HEK293T (cell line): ENCODE measurements around the gene COBLL1.

Experiments used
- CTCF ChIA-PET: fragments of 350-600 bp; formaldehyde crosslinking; extraction: SDS; loops from one replicate; lab custom pipeline; 2021; ENCODE audit warnings: antibody characterized with exemption, inconsistent platforms; lab: Yijun Ruan, JAX
- POLR2A ChIA-PET: fragments of 350-600 bp; formaldehyde crosslinking; extraction: SDS; loops from one replicate; lab custom pipeline; 2020; ENCODE audit warnings: antibody characterized with exemption, inconsistent platforms; lab: Yijun Ruan, JAX
- DNase-seq: peaks from one replicate; pipeline ENCODE4 v3.0.0; 2012; ENCODE audit warnings: mixed read lengths; ENCODE audit errors: extremely low spot score
- ARNT ChIP-seq: fragments of 450-650 bp; IDR thresholded peaks from 2 replicates; pipeline ENCODE4 v1.6.1; 2017; ENCODE audit warnings: mild to moderate bottlenecking
- BHLHE40 ChIP-seq: fragments of 450-650 bp; IDR thresholded peaks from 2 replicates; pipeline ENCODE4 v1.6.1; 2016; ENCODE audit warnings: mild to moderate bottlenecking, moderate library complexity, borderline replicate concordance
- CTBP1 ChIP-seq: fragments of 450-650 bp; IDR thresholded peaks from 2 replicates; pipeline ENCODE4 v1.6.1; 2016; ENCODE audit warnings: borderline replicate concordance
- ELF4 ChIP-seq: fragments of 450-650 bp; IDR thresholded peaks from 2 replicates; pipeline ENCODE4 v1.6.1; 2017; ENCODE audit warnings: antibody characterized with exemption
- FOXA1 ChIP-seq: fragments of 450-650 bp; IDR thresholded peaks from 2 replicates; pipeline ENCODE4 v1.6.1; 2016; ENCODE audit warnings: mild to moderate bottlenecking
- FOXK2 ChIP-seq: fragments of 450-650 bp; IDR thresholded peaks from 2 replicates; pipeline ENCODE4 v1.6.1; 2016; ENCODE audit warnings: mild to moderate bottlenecking
- FOXM1 ChIP-seq: fragments of 450-650 bp; IDR thresholded peaks from 2 replicates; pipeline ENCODE4 v1.6.1; 2017; ENCODE audit warnings: mild to moderate bottlenecking, borderline replicate concordance
- HDGF ChIP-seq: fragments of 450-650 bp; IDR thresholded peaks from 2 replicates; pipeline ENCODE4 v1.6.1; 2017; ENCODE audit warnings: antibody characterized with exemption, borderline replicate concordance
- L3MBTL2 ChIP-seq: fragments of 450-650 bp; conservative IDR thresholded peaks from 2 replicates; pipeline ENCODE4 v1.6.1; 2016; ENCODE audit warnings: mild to moderate bottlenecking
- LEF1 ChIP-seq: fragments of 450-650 bp; IDR thresholded peaks from 2 replicates; pipeline ENCODE4 v1.6.1; 2017; ENCODE audit warnings: mild to moderate bottlenecking, borderline replicate concordance
- NFRKB ChIP-seq: fragments of 450-650 bp; IDR thresholded peaks from 2 replicates; pipeline ENCODE4 v1.6.1; 2016; ENCODE audit warnings: mild to moderate bottlenecking, moderate library complexity
- PKNOX1 ChIP-seq: fragments of 450-650 bp; IDR thresholded peaks from 2 replicates; pipeline ENCODE4 v1.6.1; 2016
- SP1 ChIP-seq: fragments of 450-650 bp; IDR thresholded peaks from 2 replicates; pipeline ENCODE4 v1.6.1; 2017
- SUZ12 ChIP-seq: fragments of 450-650 bp; IDR thresholded peaks from 2 replicates; pipeline ENCODE4 v1.6.1; 2016; ENCODE audit warnings: mild to moderate bottlenecking
- TARDBP ChIP-seq: fragments of 450-650 bp; IDR thresholded peaks from 2 replicates; pipeline ENCODE4 v1.6.1; 2016
- ZNF384 ChIP-seq: fragments of 450-650 bp; IDR thresholded peaks from 2 replicates; pipeline ENCODE4 v1.6.1; 2016

The COBLL1 gene

GRCh38 chr2:164808776-164809175 lies 32.8 kb downstream of the COBLL1 start:
- TF ChIP-seq ZNF384, result no peak
- TF ChIP-seq FOXK2, result no peak
- TF ChIP-seq L3MBTL2, result no peak
- no peak for TF ChIP-seq FOXA1
- TF ChIP-seq HDGF, result no peak
- TF ChIP-seq SP1, result no peak
- no peak for TF ChIP-seq FOXM1
- no peak for TF ChIP-seq ELF4
- TF ChIP-seq TARDBP, result no peak
- no peak for TF ChIP-seq PKNOX1
- no peak for TF ChIP-seq NFRKB
- no peak for TF ChIP-seq SUZ12
- DNase-seq, result no peak
- POLR2A ChIA-PET, result no interaction called here
- CTCF ChIA-PET, result no interaction called here

- POLR2A ChIA-PET, result no interaction called here
- no peak for DNase-seq
These were observed 37.7 kb downstream of the COBLL1 start for GRCh38 chr2:164803776-164804466.

GRCh38 chr2:164802095-164802707 lies 39.4 kb downstream of the COBLL1 start:
- TF ChIP-seq PKNOX1 (no peak), CTBP1 (no peak), LEF1 (no peak), SUZ12 (no peak), ZNF384 (no peak), SP1 (no peak), ARNT (no peak), L3MBTL2 (no peak)
- no peak for DNase-seq
- ChIA-PET POLR2A (no interaction called here), CTCF (no interaction called here)

More at GRCh38 chr2:164803776-164804466, 37.7 kb downstream of the COBLL1 start:
- TF ChIP-seq NFRKB (no peak), SUZ12 (no peak), ZNF384 (no peak), BHLHE40 (no peak), FOXA1 (no peak), ARNT (no peak), ELF4 (no peak), FOXK2 (no peak)
- CTCF ChIA-PET, result no interaction called here

GRCh38 chr2:164800572-164800971 lies 41.1 kb downstream of the COBLL1 start:
- POLR2A ChIA-PET, result no interaction called here
- DNase-seq, result no peak
- TF ChIP-seq NFRKB (no peak), TARDBP (no peak), FOXM1 (no peak), CTBP1 (no peak), LEF1 (no peak), L3MBTL2 (no peak), SUZ12 (no peak), ARNT (no peak), FOXK2 (no peak), ZNF384 (no peak), FOXA1 (no peak)
- CTCF ChIA-PET, result no interaction called here

GRCh38 chr2:164797627-164798026 lies 44.0 kb downstream of the COBLL1 start:
- ChIA-PET CTCF (no interaction called here), POLR2A (no interaction called here)
- DNase-seq, result no peak
- TF ChIP-seq BHLHE40, result no peak
- TF ChIP-seq ELF4, result no peak
- no peak for TF ChIP-seq ARNT
- TF ChIP-seq ZNF384, result no peak
- no peak for TF ChIP-seq FOXM1
- TF ChIP-seq LEF1, result no peak
- TF ChIP-seq SP1, result no peak
- TF ChIP-seq SUZ12, result no peak
- no peak for TF ChIP-seq L3MBTL2
- TF ChIP-seq NFRKB, result no peak
- no peak for TF ChIP-seq PKNOX1
- no peak for TF ChIP-seq FOXK2
- TF ChIP-seq FOXA1, result no peak
- no peak for TF ChIP-seq HDGF
- no peak for TF ChIP-seq TARDBP
- no peak for TF ChIP-seq CTBP1

- ChIA-PET POLR2A (no interaction called here), CTCF (no interaction called here)
- no peak for TF ChIP-seq LEF1
- TF ChIP-seq TARDBP, result no peak
- TF ChIP-seq SUZ12, result no peak
- no peak for TF ChIP-seq PKNOX1
- TF ChIP-seq ARNT, result no peak
- TF ChIP-seq NFRKB, result no peak
- no peak for TF ChIP-seq FOXM1
- no peak for TF ChIP-seq ZNF384
- no peak for TF ChIP-seq FOXA1
- no peak for TF ChIP-seq ELF4
- no peak for DNase-seq
These were observed 44.6 kb downstream of the COBLL1 start for GRCh38 chr2:164796999-164797398.
